ENCODE results near the gene KCND2.
A peak's percentile ranks its signal among the peaks of the same experiment; 100 is the strongest.

Gene KCND2

DNA sequence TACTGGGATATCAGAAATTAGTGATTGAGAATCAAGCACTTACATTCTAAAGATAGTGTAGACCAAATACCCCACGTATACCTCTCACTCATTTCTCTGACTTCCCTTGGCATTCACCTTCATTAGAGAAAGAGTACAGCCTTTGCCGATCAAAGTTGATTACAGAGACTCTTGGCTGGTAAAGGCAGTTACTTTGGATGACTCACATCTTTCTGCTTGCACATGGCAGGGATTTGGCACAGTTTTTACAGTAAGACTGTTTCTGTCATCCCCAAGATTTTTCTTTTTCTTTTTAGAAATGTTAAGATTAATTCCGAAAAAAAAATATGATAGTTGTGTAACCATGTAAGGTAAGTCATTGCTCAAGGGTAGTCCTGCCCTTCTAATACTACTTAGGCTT lies 442.0 kb downstream of the KCND2 start:
- DNase-seq: no peak

GRCh38 chr7:120716307-120716706 lies 443.3 kb downstream of the KCND2 start:
- DNase-seq: no peak

- DNase-seq: no peak
These were observed 444.2 kb downstream of the KCND2 start for GRCh38 chr7:120717166-120717565.

- no peak for DNase-seq
These were observed 445.4 kb downstream of the KCND2 start for GRCh38 chr7:120718361-120718760.

- no peak for DNase-seq
These were observed 447.3 kb downstream of the KCND2 start for GRCh38 chr7:120720317-120720716.

- no peak for DNase-seq
These were observed 450.8 kb downstream of the KCND2 start for GRCh38 chr7:120723465-120724385.

DNA sequence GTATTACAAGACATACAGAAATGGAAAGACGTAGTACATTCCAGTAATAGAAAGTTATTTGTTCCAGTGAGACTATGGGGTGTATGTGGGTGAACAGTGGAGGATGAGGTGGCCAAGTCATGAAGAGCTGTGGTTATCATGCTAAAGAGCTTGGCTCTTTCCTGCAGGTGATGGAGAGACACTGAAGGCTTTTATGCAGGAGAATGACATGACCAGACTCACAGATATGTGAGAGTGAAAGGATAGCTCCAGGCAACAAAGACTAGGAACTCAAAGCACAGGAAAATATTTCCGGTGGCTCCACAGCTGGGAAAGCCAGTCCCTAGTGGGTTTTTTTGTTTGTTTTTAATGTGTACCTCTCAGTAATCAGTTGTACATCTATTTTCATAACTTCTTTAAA lies 451.5 kb downstream of the KCND2 start:
- no peak for DNase-seq

DNA sequence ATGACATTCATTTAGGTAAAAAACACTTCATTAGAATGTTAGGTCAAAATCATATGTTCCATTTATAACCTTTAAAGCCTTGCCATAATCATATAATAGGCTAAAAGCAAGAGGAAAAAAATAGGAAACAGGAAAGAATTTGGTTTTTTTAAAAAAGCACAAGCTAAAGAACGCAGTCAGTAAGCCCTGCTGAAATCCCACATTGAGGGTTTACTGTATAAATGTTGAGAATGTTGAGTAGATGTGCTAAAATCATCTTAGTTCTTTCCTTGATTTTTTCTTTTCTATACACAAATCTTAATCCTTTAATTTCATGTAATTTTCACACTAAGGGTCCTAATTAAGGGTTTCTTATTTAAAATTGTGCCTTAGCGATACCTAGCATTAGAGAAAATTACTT lies 452.0 kb downstream of the KCND2 start:
- DNase-seq: no peak

DNA sequence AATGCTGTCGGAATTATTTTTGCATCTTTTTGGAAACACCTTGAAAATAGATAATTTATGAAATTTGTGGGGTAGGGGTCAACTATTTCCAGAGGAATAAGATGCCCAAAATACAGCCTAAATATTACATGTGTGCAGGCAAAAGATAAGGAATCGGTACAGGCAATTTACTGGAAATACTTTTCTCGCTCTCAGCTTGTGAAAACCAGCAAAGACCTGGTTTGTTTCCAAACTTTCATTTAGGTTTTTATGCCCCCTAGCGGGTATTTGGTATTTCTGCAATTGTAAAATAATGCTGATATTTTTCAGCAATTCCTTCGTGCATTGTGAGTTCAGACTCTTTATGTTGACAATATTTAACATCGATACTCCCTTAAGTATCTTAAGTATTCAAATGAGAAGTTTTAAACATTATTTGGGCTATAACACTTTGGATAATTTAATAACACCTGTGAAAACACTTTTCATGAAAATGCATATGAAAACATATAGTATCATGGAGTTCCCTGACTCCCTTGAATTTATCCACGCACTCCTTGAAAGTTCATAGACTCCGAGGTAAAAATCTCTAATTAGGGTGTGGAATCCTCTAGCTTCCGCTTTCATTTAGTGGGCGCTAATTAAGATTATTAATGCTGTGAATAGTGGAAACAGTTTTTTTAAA lies 452.5 kb downstream of the KCND2 start:
- DNase-seq: peak; percentile 38

- DNase-seq: no peak
These were observed 456.3 kb downstream of the KCND2 start for GRCh38 chr7:120729245-120729644.

DNA sequence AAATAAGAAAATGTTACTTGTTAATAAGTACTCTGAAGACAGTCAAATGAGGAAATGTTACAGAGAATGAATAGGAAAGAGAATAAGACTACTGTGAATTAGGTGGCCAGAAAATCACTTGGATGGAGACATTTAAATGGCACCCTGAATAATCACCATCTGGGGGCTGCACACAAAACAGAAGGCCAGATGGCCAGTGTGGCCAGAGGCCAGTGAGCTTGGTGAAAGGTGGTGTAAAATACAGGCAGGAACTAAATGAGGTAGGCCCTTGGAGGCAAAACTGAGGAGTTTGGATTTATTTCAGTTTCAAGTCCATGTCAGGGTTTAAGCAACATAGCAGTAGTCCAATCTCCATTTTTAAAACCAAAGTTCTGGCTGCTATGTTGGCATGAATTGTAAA lies 458.3 kb downstream of the KCND2 start:
- no peak for DNase-seq

GRCh38 chr7:120732256-120732655 lies 459.3 kb downstream of the KCND2 start:
- DNase-seq: no peak

GRCh38 chr7:120733143-120733542 lies 460.2 kb downstream of the KCND2 start:
- DNase-seq: no peak

DNA sequence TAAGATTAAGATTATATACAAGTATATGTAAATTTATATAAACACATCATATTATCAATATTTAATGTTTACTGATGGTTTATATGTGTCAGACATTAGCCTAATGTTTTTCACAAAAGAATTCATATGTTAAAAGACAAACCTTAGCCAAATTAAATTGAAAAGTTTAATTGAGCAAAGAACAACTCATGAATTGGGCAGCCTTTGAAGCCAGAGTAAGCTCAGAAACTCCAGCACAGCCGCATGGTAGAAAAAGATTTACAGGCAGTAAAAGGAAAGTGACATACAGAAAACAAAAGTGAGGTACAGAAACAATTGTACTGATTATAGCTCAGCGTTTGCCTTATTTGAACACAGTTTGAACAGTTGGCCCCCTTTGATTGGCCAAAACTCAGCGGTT lies 460.9 kb downstream of the KCND2 start:
- no peak for DNase-seq

- DNase-seq: no peak
These were observed 462.8 kb downstream of the KCND2 start for GRCh38 chr7:120735791-120736190.

- DNase-seq: peak; percentile 17
These were observed 465.8 kb downstream of the KCND2 start for GRCh38 chr7:120738816-120739215.

GRCh38 chr7:120740348-120740747 lies 467.4 kb downstream of the KCND2 start:
- DNase-seq: peak; percentile 43

- DNase-seq: peak; percentile 84
These were observed 468.5 kb downstream of the KCND2 start for GRCh38 chr7:120741371-120742042.

DNA sequence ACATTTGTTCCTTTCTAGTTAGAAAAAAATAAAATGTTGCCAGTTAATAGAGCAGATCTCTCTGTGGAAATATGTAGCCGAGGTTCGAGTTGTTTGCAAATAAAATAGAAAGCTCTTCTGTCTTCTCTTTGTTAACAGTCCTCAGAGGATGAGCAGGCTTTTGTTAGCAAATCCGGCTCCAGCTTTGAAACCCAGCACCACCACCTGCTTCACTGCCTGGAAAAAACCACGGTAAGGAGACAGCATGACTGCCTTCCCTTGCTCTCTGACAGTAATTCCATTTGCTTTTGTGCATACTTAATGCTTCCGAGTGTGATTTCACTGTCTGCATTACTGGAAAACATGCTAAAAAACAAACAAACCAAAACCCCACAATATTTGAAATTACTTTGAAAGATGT lies 469.4 kb downstream of the KCND2 start:
- peak; percentile 82 for DNase-seq

- peak; percentile 59 for DNase-seq
These were observed 470.2 kb downstream of the KCND2 start for GRCh38 chr7:120743128-120743527.

DNA sequence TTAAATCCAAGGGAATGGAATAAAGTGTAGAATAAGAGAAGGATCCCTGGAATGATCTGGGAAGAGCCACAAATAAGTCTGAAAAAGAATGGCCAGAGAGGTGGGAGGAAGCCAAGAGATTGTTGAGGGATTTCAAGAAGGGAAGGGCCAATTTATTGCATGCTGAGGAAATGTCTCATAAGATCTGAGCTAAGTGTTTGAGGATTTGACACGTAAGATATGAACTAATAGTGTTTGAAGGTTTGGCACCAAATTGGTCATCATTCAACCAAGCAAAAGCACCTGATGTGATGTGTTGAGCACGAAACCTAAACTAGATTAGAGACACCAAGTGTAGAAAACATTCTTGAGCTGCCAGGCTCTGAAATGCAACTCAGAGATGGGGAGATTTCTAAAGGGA lies 487.1 kb downstream of the KCND2 start:
- no peak for DNase-seq

- no peak for DNase-seq
These were observed 487.9 kb downstream of the KCND2 start for GRCh38 chr7:120760851-120761250.

GRCh38 chr7:120770206-120770605 lies 497.2 kb downstream of the KCND2 start:
- DNase-seq: no peak

DNA sequence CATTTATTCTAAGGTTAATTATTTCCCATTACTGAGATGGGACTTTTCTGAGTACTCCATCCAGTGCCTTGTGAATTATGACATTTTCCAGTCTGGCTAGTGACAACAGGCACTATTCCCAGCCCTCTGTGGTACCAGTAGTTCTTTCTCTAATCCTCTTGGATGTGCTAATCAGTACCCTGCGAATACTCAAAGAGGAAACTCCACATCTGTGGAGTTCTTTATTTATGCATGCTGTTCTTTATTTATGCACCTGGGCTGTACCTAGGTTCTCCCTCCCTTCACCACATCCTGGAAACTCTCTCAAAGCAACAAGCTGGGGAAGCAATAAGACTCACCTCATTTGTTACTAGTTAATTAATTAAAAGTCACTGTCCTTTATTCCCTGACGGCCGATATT lies 501.5 kb downstream of the KCND2 start:
- no peak for DNase-seq
